ENCODE results near the gene CADM2.

DNA sequence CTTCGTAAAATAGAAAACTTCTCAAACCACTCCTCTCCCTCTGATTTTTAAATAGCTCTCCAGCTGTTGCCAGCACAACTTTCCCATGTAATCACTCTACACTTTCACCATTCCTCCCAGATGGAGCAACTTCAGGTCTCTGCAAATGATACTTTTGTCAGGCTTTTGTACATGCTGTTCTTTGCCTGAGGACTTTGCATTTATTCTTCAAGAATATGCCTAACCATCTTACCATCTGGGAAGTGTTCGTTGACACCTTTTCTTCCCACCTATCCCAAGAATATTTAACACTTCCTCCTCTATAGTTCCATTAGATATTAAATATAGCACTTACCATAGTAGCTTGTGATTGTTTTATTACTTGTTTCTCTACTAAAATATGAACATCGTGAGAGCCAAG, 703.7 kb downstream of the CADM2 start:
- TF ChIP-seq, protein P1, sequence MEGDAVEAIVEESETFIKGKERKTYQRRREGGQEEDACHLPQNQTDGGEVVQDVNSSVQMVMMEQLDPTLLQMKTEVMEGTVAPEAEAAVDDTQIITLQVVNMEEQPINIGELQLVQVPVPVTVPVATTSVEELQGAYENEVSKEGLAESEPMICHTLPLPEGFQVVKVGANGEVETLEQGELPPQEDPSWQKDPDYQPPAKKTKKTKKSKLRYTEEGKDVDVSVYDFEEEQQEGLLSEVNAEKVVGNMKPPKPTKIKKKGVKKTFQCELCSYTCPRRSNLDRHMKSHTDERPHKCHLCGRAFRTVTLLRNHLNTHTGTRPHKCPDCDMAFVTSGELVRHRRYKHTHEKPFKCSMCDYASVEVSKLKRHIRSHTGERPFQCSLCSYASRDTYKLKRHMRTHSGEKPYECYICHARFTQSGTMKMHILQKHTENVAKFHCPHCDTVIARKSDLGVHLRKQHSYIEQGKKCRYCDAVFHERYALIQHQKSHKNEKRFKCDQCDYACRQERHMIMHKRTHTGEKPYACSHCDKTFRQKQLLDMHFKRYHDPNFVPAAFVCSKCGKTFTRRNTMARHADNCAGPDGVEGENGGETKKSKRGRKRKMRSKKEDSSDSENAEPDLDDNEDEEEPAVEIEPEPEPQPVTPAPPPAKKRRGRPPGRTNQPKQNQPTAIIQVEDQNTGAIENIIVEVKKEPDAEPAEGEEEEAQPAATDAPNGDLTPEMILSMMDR (IDR thresholded peaks at IDR 0.05; ENCODE audit: poor library complexity, severe bottlenecking): no peak
- TF ChIP-seq MXI1 (conservative IDR thresholded peaks at IDR 0.05; ENCODE audit: poor library complexity, severe bottlenecking): no peak
- no peak for TF ChIP-seq EZH2 (IDR thresholded peaks at IDR 0.05; ENCODE audit: borderline replicate concordance, insufficient read depth, low read length, poor library complexity, severe bottlenecking)

Data from neural cell (in vitro differentiated cells).